IMR-90 (cell line): ENCODE results near the gene CEP295NL. TPM values are rescaled to one million over a fixed set of nuclear protein-coding genes. Genes with fewer than 3 reads are reported as not detected.

Experiments
- ATAC-seq: fragments of 200-7000 bp; cut with Tn5 transposase; 2 replicates; pipeline ENCODE4 v1.9.1; 2020; ENCODE audit warnings: low read depth, mild to moderate bottlenecking, moderate library complexity
- BruUV-seq: library from RNA; stranded (reverse); fragments of 400-500 nt; replicated peaks from 2 replicates; lab custom pipeline; 2021; lab: Mats Ljungman, UMichigan
- CTCF ChIA-PET: fragments of 300-600 bp; formaldehyde crosslinking; extraction: SDS; loops from one replicate; lab custom pipeline; 2021; ENCODE audit warnings: antibody characterized with exemption; lab: Yijun Ruan, JAX
- POLR2A ChIA-PET: fragments of 300-600 bp; sonication (Branson Sonifier 250); formaldehyde crosslinking; loops from one replicate; lab custom pipeline; 2022; ENCODE audit warnings: antibody characterized with exemption; ENCODE audit not compliant: unreplicated experiment; lab: Charles Lee
- DNase-seq: peaks from one replicate; pipeline ENCODE4 v3.0.0; 2013
- H2AFZ ChIP-seq: replicated peaks from 2 replicates; pipeline ENCODE3; 2013; ENCODE audit warnings: low read length, mild to moderate bottlenecking; ENCODE audit not compliant: poor library complexity
- H2AK5ac ChIP-seq: 2 replicates; pipeline ENCODE4 v1.6.1; 2013; ENCODE audit warnings: low read depth, low read length, inconsistent platforms
- H2AK9ac ChIP-seq: replicated peaks from 2 replicates; pipeline ENCODE3; 2013; ENCODE audit warnings: mild to moderate bottlenecking, low read depth, low read length, moderate library complexity; ENCODE audit not compliant: poor library complexity
- H2BK120ac ChIP-seq: 2 replicates; pipeline ENCODE4 v1.6.1; 2013; ENCODE audit warnings: low read depth, low read length, inconsistent platforms
- H2BK15ac ChIP-seq: 3 replicates; pipeline ENCODE4 v1.6.1; 2013; ENCODE audit warnings: low read depth, low read length, inconsistent platforms
- H2BK20ac ChIP-seq: 2 replicates; pipeline ENCODE4 v1.6.1; 2013; ENCODE audit warnings: low read depth, mild to moderate bottlenecking, inconsistent platforms, low read length, moderate library complexity
- H2BK5ac ChIP-seq: 2 replicates; pipeline ENCODE4 v1.6.1; 2013; ENCODE audit warnings: mild to moderate bottlenecking, low read depth, low read length, inconsistent platforms; ENCODE audit not compliant: poor library complexity, severe bottlenecking
- H3K14ac ChIP-seq: replicated peaks from 2 replicates; pipeline ENCODE4 v1.6.1; 2013; ENCODE audit warnings: low read depth, low read length, inconsistent platforms
- H3K18ac ChIP-seq: 2 replicates; pipeline ENCODE4 v1.6.1; 2013; ENCODE audit warnings: low read depth, low read length, control low read depth
- H3K23ac ChIP-seq: 2 replicates; pipeline ENCODE4 v1.6.1; 2013; ENCODE audit warnings: low read depth, low read length, inconsistent platforms
- H3K27ac ChIP-seq: 2 replicates; pipeline ENCODE4 v1.5.1; 2013; ENCODE audit warnings: mild to moderate bottlenecking, control low read depth, low read length; ENCODE audit not compliant: insufficient read depth
- H3K27me3 ChIP-seq: 2 replicates; pipeline ENCODE4 v1.6.1; 2013; ENCODE audit warnings: low read length; ENCODE audit not compliant: control insufficient read depth, insufficient read depth
- H3K36me3 ChIP-seq: 2 replicates; pipeline ENCODE4 v1.6.1; 2013; ENCODE audit warnings: low read length, mixed read lengths; ENCODE audit not compliant: control insufficient read depth, insufficient read depth
- H3K4ac ChIP-seq: 2 replicates; pipeline ENCODE4 v1.6.1; 2013; ENCODE audit warnings: low read depth, low read length, inconsistent platforms
- H3K4me1 ChIP-seq: 2 replicates; pipeline ENCODE4 v1.6.1; 2013; ENCODE audit warnings: low read length, mixed read lengths; ENCODE audit not compliant: control insufficient read depth, insufficient read depth
- H3K4me2 ChIP-seq: 2 replicates; pipeline ENCODE4 v1.6.1; 2013; ENCODE audit warnings: low read depth, mild to moderate bottlenecking, control low read depth, low read length, moderate library complexity
- H3K4me3 ChIP-seq: 2 replicates; pipeline ENCODE4 v1.5.1; 2013; ENCODE audit warnings: low read depth, mild to moderate bottlenecking, control low read depth, low read length, moderate library complexity; ENCODE audit not compliant: insufficient read depth
- H3K56ac ChIP-seq: 2 replicates; pipeline ENCODE4 v1.6.1; 2013; ENCODE audit warnings: low read length, inconsistent platforms; ENCODE audit not compliant: insufficient read depth; ENCODE audit errors: extremely low read depth
- H3K79me1 ChIP-seq, 2 experiments: 2 replicates each; pipeline ENCODE4 v1.6.1; 2013; ENCODE audit warnings: low read length in 2 of 2, inconsistent platforms in 1 of 2, low read depth in 1 of 2
- H3K9ac ChIP-seq: 2 replicates; pipeline ENCODE4 v1.6.1; 2013; ENCODE audit warnings: low read depth, low read length, control low read depth
- H3K9me1 ChIP-seq: 2 replicates; pipeline ENCODE4 v1.6.1; 2013; ENCODE audit warnings: low read length, inconsistent platforms; ENCODE audit not compliant: insufficient read depth
- H3K9me3 ChIP-seq: 2 replicates; pipeline ENCODE4 v1.6.1; 2013; ENCODE audit warnings: low read length; ENCODE audit not compliant: control insufficient read depth, insufficient read depth
- H4K20me1 ChIP-seq: 2 replicates; pipeline ENCODE4 v1.6.1; 2013; ENCODE audit warnings: low read length, inconsistent platforms; ENCODE audit not compliant: insufficient read depth
- H4K5ac ChIP-seq: 2 replicates; pipeline ENCODE4 v1.6.1; 2013; ENCODE audit warnings: mild to moderate bottlenecking, low read depth, low read length, control low read depth
- H4K8ac ChIP-seq, 2 experiments: 2 replicates each; pipeline ENCODE4 v1.6.1; 2013; ENCODE audit warnings: low read depth in 2 of 2, low read length in 2 of 2, control low read depth in 1 of 2, inconsistent platforms in 1 of 2
- H4K91ac ChIP-seq: 2 replicates; pipeline ENCODE4 v1.6.1; 2013; ENCODE audit warnings: low read depth, low read length, inconsistent platforms; ENCODE audit not compliant: insufficient read depth
- BHLHE40 ChIP-seq: fragments of 150-350 bp; IDR thresholded peaks from 2 replicates; pipeline ENCODE4 v1.6.1; 2016; ENCODE audit warnings: mild to moderate bottlenecking, low read depth, low read length
- CEBPB ChIP-seq: IDR thresholded peaks from 2 replicates; pipeline ENCODE4 v1.6.1; 2012; ENCODE audit warnings: low read depth, low read length, improper control_type of control experiment
- CHD1 ChIP-seq: IDR thresholded peaks from 2 replicates; pipeline ENCODE4 v1.6.1; 2012; ENCODE audit warnings: low read depth, low read length, improper control_type of control experiment
- FOS ChIP-seq: fragments of 150-350 bp; IDR thresholded peaks from 2 replicates; pipeline ENCODE4 v1.6.1; 2016; ENCODE audit warnings: low read depth, low read length
- MAZ ChIP-seq: IDR thresholded peaks from 2 replicates; pipeline ENCODE4 v1.6.1; 2012; ENCODE audit warnings: low read depth, mild to moderate bottlenecking, low read length, improper control_type of control experiment, moderate library complexity, borderline replicate concordance
- MXI1 ChIP-seq: IDR thresholded peaks from 2 replicates; pipeline ENCODE4 v1.6.1; 2012; ENCODE audit warnings: low read depth, mild to moderate bottlenecking, low read length, moderate library complexity, borderline replicate concordance
- POLR2A ChIP-seq: IDR thresholded peaks from 2 replicates; pipeline ENCODE4 v1.6.1; 2012; ENCODE audit warnings: mild to moderate bottlenecking, low read depth, low read length
- RAD21 ChIP-seq: IDR thresholded peaks from 2 replicates; pipeline ENCODE4 v1.6.1; 2012; ENCODE audit warnings: low read length, improper control_type of control experiment
- RCOR1 ChIP-seq: IDR thresholded peaks from 2 replicates; pipeline ENCODE4 v1.6.1; 2012; ENCODE audit warnings: mild to moderate bottlenecking, low read length, improper control_type of control experiment; ENCODE audit not compliant: insufficient replicate concordance
- RFX5 ChIP-seq: IDR thresholded peaks from 2 replicates; pipeline ENCODE4 v1.8.0; 2012; ENCODE audit warnings: low read depth, mild to moderate bottlenecking, low read length, moderate library complexity
- SMC3 ChIP-seq: fragments of 150-350 bp; IDR thresholded peaks from 2 replicates; pipeline ENCODE4 v1.6.1; 2016; ENCODE audit warnings: low read depth, mild to moderate bottlenecking, antibody characterized with exemption, low read length, moderate library complexity
- WGBS, 2 experiments: methylation state at CpG; one replicate each; pipeline versions ENCODE4 v1.1.5 to v1.1.7; 2013; ENCODE audit warnings: missing lambda C conversion rate in 2 of 2; ENCODE audit not compliant: insufficient read length in 1 of 2; ENCODE audit errors: extremely low coverage in 2 of 2; 5-methylcytosine and 5-hydroxymethylcytosine counted together
- dilution Hi-C: fragments of 300-500 bp; cut with HindIII; formaldehyde crosslinking; loops from one replicate; pipeline ENCODE4 v1.14.3; 2018; ENCODE audit warnings: low sequenced_read_pairs; ENCODE audit not compliant: unreplicated experiment
- in situ Hi-C: fragments of 300-500 bp; cut with MboI; formaldehyde crosslinking; loops from 3 replicates; pipeline ENCODE4 v1.14.3; 2019; ENCODE audit warnings: low sequenced_read_pairs, inconsistent platforms, mixed read lengths
- intact Hi-C: fragments of 100-400 bp; cut with micrococcal nuclease; formaldehyde crosslinking; loops from 2 replicates; pipeline ENCODE4 v1.10.0; 2022
- polyA plus RNA-seq, 3 experiments: library from polyadenylated mRNA; depleted of rRNA; stranded (reverse); fragments of >200 nt; gene quantifications; 2 replicates each; pipeline ENCODE4 v1.2.3, GENCODE V29; 2012; ENCODE audit warnings: low replicate concordance in 1 of 3
- total RNA-seq: library from RNA; depleted of rRNA; stranded (reverse); fragments of >200 nt; gene quantifications from 2 replicates; pipeline ENCODE4 v1.2.3, GENCODE V29; 2012
- TF ChIP-seq, protein P1 (sequence below): fragments of 150-350 bp; IDR thresholded peaks from 2 replicates; pipeline ENCODE4 v1.6.1; 2016; ENCODE audit warnings: low read depth, mild to moderate bottlenecking, low read length, moderate library complexity, borderline replicate concordance
- TF ChIP-seq, protein P2 (sequence below): conservative IDR thresholded peaks from 2 replicates; pipeline ENCODE4 v1.5.1; 2012; ENCODE audit warnings: mild to moderate bottlenecking, low read depth, low read length, improper control_type of control experiment
- TF ChIP-seq, protein P3 (sequence below): fragments of 150-350 bp; IDR thresholded peaks from 2 replicates; pipeline ENCODE4 v1.6.1; 2017; ENCODE audit warnings: mild to moderate bottlenecking, antibody characterized with exemption, low read length, low read depth

CEP295NL gene
- total and polyA plus RNA-seq, 2 of the 4 experiments (the other 2 are of a cell fraction), result 0.31 to 0.72 TPM

DNA sequence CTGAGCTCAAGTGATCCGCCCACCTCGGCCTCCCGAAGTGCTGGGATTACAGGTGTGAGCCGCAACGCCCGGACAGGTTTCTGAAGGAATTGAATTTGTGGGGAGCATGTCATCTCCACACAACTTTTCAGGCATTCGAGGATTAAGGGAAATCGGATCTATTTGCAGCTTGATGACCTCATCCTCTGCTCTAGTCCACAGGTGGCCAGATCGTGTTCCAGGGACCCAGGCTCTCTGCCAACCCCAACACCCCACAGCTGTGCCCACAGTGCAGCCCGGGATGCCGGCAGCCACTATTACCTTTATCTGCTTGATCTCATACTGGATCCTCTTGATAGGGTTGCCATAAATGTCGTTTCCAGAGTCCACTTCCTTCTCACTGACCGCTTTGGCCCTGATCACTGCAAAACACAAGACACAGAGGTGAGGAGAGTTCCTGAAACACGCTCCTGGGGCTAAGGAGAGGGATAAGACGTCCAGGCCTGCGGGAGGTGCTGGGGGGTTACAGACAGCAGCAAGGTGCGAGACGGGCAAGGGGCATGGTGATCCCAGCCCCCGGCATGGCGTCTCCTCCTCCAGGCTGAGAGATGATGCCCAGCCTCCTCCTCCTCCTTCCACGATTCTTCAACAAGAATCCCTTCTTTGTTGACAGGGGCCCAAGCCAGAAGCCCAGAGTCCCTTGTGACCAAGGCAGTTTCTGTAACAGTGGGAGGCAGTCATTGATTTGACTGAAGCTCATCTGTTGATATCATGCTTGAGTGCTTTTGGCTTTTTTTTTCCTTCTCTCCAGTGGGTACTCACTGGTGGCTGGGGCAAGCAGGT is 29.3 kb downstream of the CEP295NL start:
- intact Hi-C loops, result no loop called here
- no peak overlapping the region for H3K9ac ChIP-seq
- dilution Hi-C loops, result no loop called here

More for the DNA sequence above, 29.3 kb downstream of the CEP295NL start:
- no peak overlapping the region for H2BK20ac ChIP-seq
- CTCF ChIA-PET, result interaction anchor here (0.6 to 1.2 kb wide), 3 partner anchors 8 to 655 kb away, joined by 3 read pairs; no protein-coding TSS in a partner anchor
- POLR2A ChIA-PET, result no interaction called here
- H3K56ac ChIP-seq, result no peak overlapping the region
- ATAC-seq (peak; percentile 8; the same call in 1 of the 2 replicates), DNase-seq (peak; percentile 79)
- H3K4me1 ChIP-seq, result peaks cover 30% of the 10 kb centered on the region
- no peak overlapping the region; the same call in 1 of the 2 replicates for H3K4ac ChIP-seq
- no peak overlapping the region for H2BK15ac ChIP-seq
- peak overlapping the region; percentile 1 for H2AK9ac ChIP-seq
- H4K91ac ChIP-seq, result no peak overlapping the region
- no peak overlapping the region for H4K8ac ChIP-seq
- H3K14ac ChIP-seq, result 0 out of 2 replicates have a peak overlapping the region, but pooled peaks have one; percentile 0
- H3K27ac ChIP-seq, result no peak overlapping the region
- no peaks in the 10 kb centered on the region for H3K27me3 ChIP-seq
- H3K79me1 ChIP-seq, result peaks cover 32 to 84% of the 10 kb centered on the region in 2 experiments
- H2BK120ac ChIP-seq, result no peak overlapping the region
- H2AK5ac ChIP-seq, result no peak overlapping the region
- H2BK5ac ChIP-seq, result no peak overlapping the region
- peaks cover 42% of the 10 kb centered on the region for H3K36me3 ChIP-seq
- H3K18ac ChIP-seq, result no peak overlapping the region
- H3K9me1 ChIP-seq, result peaks cover 43% of the 10 kb centered on the region
- no CpG with 5 or more reads among the region's 21 CpGs for WGBS, 2 experiments
- in situ Hi-C loops, result loop anchor here (25.0 kb wide), 1 partner anchor 514 kb away; no protein-coding TSS in a partner anchor
- no peak overlapping the region for H3K4me3 ChIP-seq
- no TSS peak for BruUV-seq
- no peak overlapping the region for H2AFZ ChIP-seq
- peaks cover 35% of the 10 kb centered on the region for H4K20me1 ChIP-seq
- no peak overlapping the region for H4K5ac ChIP-seq
- TF ChIP-seq, protein P1, sequence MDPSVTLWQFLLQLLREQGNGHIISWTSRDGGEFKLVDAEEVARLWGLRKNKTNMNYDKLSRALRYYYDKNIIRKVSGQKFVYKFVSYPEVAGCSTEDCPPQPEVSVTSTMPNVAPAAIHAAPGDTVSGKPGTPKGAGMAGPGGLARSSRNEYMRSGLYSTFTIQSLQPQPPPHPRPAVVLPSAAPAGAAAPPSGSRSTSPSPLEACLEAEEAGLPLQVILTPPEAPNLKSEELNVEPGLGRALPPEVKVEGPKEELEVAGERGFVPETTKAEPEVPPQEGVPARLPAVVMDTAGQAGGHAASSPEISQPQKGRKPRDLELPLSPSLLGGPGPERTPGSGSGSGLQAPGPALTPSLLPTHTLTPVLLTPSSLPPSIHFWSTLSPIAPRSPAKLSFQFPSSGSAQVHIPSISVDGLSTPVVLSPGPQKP, result no peak
- no peak for TF ChIP-seq SMC3
- TF ChIP-seq CHD1, result no peak
- no peak for TF ChIP-seq RFX5
- no peak for TF ChIP-seq MAZ
- TF ChIP-seq FOS, result no peak
- no peak for TF ChIP-seq MXI1
- no peak for TF ChIP-seq RAD21
- TF ChIP-seq POLR2A, result no peak
- TF ChIP-seq, protein P2, sequence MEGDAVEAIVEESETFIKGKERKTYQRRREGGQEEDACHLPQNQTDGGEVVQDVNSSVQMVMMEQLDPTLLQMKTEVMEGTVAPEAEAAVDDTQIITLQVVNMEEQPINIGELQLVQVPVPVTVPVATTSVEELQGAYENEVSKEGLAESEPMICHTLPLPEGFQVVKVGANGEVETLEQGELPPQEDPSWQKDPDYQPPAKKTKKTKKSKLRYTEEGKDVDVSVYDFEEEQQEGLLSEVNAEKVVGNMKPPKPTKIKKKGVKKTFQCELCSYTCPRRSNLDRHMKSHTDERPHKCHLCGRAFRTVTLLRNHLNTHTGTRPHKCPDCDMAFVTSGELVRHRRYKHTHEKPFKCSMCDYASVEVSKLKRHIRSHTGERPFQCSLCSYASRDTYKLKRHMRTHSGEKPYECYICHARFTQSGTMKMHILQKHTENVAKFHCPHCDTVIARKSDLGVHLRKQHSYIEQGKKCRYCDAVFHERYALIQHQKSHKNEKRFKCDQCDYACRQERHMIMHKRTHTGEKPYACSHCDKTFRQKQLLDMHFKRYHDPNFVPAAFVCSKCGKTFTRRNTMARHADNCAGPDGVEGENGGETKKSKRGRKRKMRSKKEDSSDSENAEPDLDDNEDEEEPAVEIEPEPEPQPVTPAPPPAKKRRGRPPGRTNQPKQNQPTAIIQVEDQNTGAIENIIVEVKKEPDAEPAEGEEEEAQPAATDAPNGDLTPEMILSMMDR, result no peak
- TF ChIP-seq BHLHE40, result no peak
- TF ChIP-seq, protein P3, sequence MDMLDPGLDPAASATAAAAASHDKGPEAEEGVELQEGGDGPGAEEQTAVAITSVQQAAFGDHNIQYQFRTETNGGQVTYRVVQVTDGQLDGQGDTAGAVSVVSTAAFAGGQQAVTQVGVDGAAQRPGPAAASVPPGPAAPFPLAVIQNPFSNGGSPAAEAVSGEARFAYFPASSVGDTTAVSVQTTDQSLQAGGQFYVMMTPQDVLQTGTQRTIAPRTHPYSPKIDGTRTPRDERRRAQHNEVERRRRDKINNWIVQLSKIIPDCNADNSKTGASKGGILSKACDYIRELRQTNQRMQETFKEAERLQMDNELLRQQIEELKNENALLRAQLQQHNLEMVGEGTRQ, result no peak
- TF ChIP-seq CEBPB, result no peak
- no peak for TF ChIP-seq RCOR1
- no peak overlapping the region for H3K23ac ChIP-seq
- H3K9me3 ChIP-seq, result no peaks in the 10 kb centered on the region
- H3K4me2 ChIP-seq, result no peak overlapping the region
